Umbilical cord (tissue), 2 donors: Measurements from ENCODE around the gene FIGNL1. TPM values are rescaled to one million over a fixed set of nuclear protein-coding genes. Genes with fewer than 3 reads are reported as not detected.
A peak's percentile ranks its signal among the peaks of the same experiment; 100 is the strongest.
"Not testable (repeated sequence)": the region's sequence is repeated elsewhere in the genome, so short reads cannot be mapped to it uniquely, and the experiment has no call there.

Source experiments
- DNase-seq: peaks from one replicate; pipeline ENCODE4 v3.0.0-alpha.2; 2015; ENCODE audit warnings: low spot score
- total RNA-seq: library from RNA; depleted of rRNA; stranded (reverse); fragments of >200 nt; gene quantifications from one replicate; pipeline ENCODE4 v1.2.3, GENCODE V29; 2014; ENCODE audit warnings: low replicate concordance; ENCODE audit not compliant: insufficient read depth

Gene FIGNL1
- total RNA-seq, 1 donor from 2014 or later = 9.6 TPM

DNA sequence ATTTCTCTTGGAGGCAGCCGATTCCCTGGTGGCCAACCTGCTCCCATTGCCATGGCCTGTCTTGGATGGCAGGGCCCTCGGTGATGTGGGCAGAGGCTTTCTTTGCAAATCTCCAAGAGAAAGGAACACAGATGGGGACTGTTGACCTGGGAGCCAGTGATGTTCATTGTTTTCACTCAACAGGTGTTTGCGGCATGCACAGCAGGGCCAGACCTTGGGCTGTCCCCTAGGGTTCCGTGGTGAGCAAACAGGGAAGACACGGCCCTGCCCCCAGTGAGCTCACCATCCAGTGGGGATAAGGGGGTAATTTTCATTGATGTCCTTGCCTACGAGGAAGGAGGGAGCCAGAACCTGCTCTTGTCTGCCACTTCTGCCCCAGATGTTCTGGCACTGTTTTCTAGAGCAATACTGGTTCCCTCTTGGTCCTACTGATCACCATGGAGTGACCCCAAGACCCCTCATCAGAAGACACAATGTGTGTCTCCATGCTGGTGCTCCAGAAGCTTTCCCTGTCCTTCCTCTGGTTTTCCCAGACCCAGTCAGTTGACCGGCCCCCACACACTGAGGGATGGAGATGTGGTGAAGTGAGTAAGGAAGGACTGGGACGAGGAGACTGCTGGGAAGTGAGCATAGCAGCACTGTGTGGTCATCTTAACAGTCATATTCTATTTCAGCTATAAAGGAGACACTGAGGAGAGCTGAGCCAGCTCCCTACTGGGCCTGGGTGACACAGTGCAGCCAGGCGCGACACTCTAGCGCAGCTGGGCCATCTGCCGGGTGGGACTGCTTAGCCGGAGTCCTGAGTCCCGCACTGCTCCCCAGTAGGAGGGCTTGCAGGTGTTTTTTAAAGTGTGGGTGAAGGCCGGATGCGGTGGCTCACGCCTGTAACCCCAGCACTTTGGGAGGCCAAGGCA lies 20.4 kb upstream of the FIGNL1 start:
- no peak for DNase-seq

- DNase-seq = no peak
These were observed 19.0 kb upstream of the FIGNL1 start for GRCh38 chr7:50469181-50469580.

GRCh38 chr7:50467817-50468610 lies 17.9 kb upstream of the FIGNL1 start:
- peak; percentile 70 for DNase-seq

- no peak for DNase-seq
These were observed 16.9 kb upstream of the FIGNL1 start for GRCh38 chr7:50466815-50467585.

DNA sequence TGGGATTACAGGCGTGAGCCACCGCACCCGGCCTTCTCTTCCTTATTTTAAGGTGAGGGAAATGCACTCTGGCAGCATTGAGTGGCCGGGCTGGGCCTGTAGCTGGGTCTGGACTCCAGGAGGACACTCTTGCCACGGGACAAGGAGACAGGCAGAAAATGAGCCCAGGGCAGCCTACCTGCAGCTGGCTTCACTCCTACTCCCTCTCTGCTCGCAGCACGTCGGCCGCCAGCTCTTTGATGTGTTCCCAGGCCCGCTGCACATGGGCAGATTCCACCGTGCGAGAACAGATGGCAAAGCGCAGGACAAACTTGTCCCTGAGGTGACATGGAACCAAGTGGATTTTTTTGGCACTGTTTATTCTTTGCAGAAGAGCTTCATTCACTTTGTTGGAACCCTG lies 12.9 kb upstream of the FIGNL1 start:
- DNase-seq = no peak

- DNase-seq = no peak
These were observed 12.2 kb upstream of the FIGNL1 start for GRCh38 chr7:50462361-50462760.

DNA sequence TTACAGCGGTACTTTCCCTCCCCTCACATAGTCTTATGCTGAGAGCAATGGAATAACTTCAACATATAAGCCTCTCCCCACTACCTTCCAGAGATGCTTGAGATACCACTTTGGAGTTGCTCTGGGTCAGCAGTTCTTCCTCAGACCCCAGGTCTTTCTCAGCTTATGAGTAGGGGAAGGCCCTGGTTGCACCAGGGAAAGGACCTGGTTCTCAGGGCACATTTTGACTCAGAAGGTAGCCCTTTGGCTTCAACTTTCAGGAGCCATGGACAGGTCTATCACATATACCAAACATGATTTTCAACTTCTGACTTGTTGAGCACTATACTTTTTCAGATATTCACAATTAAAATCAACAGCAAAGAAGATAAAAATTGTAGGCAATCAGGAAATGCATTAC lies 11.5 kb upstream of the FIGNL1 start:
- DNase-seq = no peak

DNA sequence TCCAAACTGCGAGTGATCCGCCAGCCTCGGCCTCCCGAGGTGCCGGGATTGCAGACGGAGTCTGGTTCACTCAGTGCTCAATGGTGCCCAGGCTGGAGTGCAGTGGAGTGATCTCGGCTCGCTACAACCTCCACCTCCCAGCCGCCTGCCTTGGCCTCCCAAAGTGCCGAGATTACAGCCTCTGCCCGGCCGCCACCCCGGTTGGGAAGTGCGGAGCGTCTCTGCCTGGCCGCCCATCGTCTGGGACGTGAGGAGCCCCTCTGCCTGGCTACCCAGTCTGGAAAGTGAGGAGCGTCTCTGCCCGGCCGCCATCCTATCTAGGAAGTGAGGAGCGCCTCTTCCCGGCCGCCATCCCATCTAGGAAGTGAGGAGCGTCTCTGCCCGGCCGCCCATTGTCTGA lies 9.0 kb upstream of the FIGNL1 start:
- DNase-seq = not testable (repeated sequence)

DNA sequence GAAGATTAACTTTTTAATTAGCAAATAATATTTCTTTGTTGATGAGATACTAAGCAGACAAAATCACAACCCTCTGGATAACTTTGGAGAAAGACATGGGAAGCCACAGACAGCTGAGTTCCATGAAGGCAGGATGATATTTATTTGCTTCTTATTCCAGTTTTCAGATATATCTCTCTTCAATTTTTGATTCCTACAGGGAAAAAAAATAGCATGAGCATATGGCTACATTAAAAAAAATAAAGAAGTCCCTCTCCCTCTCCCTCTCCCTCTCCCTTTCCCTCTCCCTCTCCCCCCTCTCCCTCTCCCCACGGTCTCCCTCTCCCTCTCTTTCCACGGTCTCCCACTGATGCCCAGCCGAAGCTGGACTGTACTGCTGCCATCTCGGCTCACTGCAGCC lies 8.5 kb upstream of the FIGNL1 start:
- not testable (repeated sequence) for DNase-seq

DNA sequence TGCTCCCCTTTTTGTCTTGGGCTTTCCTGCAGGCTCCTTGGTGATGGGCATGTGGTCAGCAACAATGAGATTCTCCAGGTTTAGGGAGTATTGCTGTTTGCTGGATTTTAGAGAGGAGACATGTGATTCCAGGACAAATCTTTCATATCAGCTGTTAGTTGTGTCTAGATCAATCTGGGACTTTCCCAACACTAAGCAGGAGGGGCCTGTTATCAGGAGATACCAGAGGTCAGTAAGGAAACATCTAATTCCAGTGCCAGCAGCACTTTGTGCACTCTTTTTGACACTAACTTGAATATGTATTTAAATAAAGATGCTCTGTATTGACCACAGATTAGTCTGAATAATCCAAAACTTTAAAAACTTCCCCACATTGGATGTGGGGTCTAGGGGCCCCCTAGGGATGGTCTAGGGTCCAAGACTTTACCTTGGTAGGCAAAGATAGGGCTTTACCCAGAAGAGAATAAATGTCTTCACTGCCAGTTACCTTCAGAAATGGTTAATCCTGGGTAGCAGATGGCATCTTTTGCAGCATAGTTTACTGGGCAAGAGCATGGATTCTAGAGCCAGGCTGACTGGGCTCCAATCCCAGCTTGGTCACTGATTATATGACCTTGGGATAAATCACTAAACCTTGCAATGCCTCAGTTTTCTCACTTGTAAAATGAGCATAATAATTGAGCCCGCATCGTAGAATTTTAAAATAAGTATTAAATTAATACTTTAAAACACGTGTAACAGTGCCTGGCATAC lies 6.4 kb upstream of the FIGNL1 start:
- no peak for DNase-seq

- DNase-seq = no peak
These were observed 5.5 kb upstream of the FIGNL1 start for GRCh38 chr7:50455658-50456057.

GRCh38 chr7:50454968-50455367 lies 4.8 kb upstream of the FIGNL1 start:
- DNase-seq = no peak

- DNase-seq = no peak
These were observed 461 bp upstream of the FIGNL1 start for GRCh38 chr7:50450590-50451032.

- no peak for DNase-seq
These were observed 659 bp downstream of the FIGNL1 start for GRCh38 chr7:50449501-50449880.

GRCh38 chr7:50448823-50449222 lies 1.3 kb downstream of the FIGNL1 start:
- no peak for DNase-seq

GRCh38 chr7:50446542-50446960 lies 3.6 kb downstream of the FIGNL1 start:
- peak; percentile 33 for DNase-seq

GRCh38 chr7:50436133-50436806 lies 13.9 kb downstream of the FIGNL1 start:
- DNase-seq = no peak

GRCh38 chr7:50431722-50432305 lies 18.3 kb downstream of the FIGNL1 start:
- DNase-seq = no peak

DNA sequence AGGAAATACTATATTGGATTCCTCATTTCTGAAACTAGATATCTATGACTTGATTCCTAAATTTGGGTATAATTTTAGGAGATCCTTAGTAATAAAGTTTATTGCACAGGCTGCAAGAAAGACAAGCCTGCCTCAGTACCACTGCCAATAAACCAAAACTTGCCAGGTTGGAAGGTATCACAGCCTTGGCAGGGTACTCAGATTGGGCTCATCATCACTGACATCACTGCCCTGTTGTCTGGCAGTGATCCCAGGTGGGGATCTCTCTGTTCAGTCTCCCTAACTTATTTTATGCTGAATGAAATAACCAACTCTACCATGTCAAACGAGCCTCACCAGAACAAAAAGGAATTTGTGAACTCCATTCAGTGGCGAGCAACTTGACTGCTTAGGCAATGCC lies 18.8 kb downstream of the FIGNL1 start:
- DNase-seq = no peak

GRCh38 chr7:50428911-50429310 lies 21.2 kb downstream of the FIGNL1 start:
- no peak for DNase-seq
